K562 (cell line): ENCODE data around the gene NOM1. TPM values are rescaled to one million over a fixed set of nuclear protein-coding genes. Genes with fewer than 3 reads are reported as not detected.
A peak's percentile ranks its signal among the peaks of the same experiment; 100 is the strongest.

Experiments used
- ATF3 ChIP-seq, 2 experiments: fragments of 450-650 bp in 1 of 2; sonication (generic) in 1 of 2; formaldehyde crosslinking in 1 of 2; IDR thresholded peaks in 1 of 2; conservative IDR thresholded peaks in 1 of 2; 2 replicates each; pipeline versions ENCODE4 v1.6.1 to v1.8.1; 2016 to 2023; ENCODE audit warnings: mild to moderate bottlenecking in 2 of 2, moderate library complexity in 2 of 2, inconsistent platforms in 1 of 2, missing genetic modification reagents in 1 of 2
- CBX1 ChIP-seq: sonication (generic); IDR thresholded peaks from 2 replicates; pipeline ENCODE4 v1.6.1; 2016; ENCODE audit warnings: antibody characterized with exemption, low read depth, mild to moderate bottlenecking
- CHCHD3 ChIP-seq: fragments of 250-450 bp; sonication (Bioruptor Pico); IDR thresholded peaks from 2 replicates; pipeline ENCODE4 v2.1.2; 2022; ENCODE audit warnings: mild to moderate bottlenecking
- DPF2 ChIP-seq: fragments of 450-650 bp; IDR thresholded peaks from 2 replicates; pipeline ENCODE4 v1.6.1; 2016
- ELF2 ChIP-seq: fragments of 250-450 bp; sonication (Bioruptor Pico); IDR thresholded peaks from 2 replicates; pipeline ENCODE4 v1.5.0; 2021; ENCODE audit warnings: mild to moderate bottlenecking
- HDAC8 ChIP-seq: fragments of 450-650 bp; IDR thresholded peaks from 2 replicates; pipeline ENCODE4 v1.6.1; 2016; ENCODE audit warnings: mild to moderate bottlenecking, missing genetic modification characterization, moderate library complexity, missing compliant biosample characterization
- HMGN3 ChIP-seq: IDR thresholded peaks from 2 replicates; pipeline ENCODE4 v1.6.1; 2011; ENCODE audit warnings: borderline replicate concordance, low read depth, mild to moderate bottlenecking, mixed read lengths, low read length; ENCODE audit not compliant: insufficient read length; ENCODE audit errors: extremely low read depth
- ILF3 ChIP-seq: fragments of 450-650 bp; IDR thresholded peaks from 2 replicates; pipeline ENCODE4 v1.6.1; 2018; ENCODE audit warnings: antibody characterized with exemption, mild to moderate bottlenecking, moderate library complexity, borderline replicate concordance
- KDM2B ChIP-seq: fragments of 250-450 bp; sonication (Bioruptor Pico); IDR thresholded peaks from 2 replicates; pipeline ENCODE4 v1.8.0; 2021; ENCODE audit warnings: mild to moderate bottlenecking, moderate library complexity
- KDM4B ChIP-seq, 2 experiments: fragments of 450-650 bp in 1 of 2; sonication (generic) in 1 of 2; IDR thresholded peaks; 2 replicates each; pipeline ENCODE4 v1.6.1; 2016 to 2017; ENCODE audit warnings: borderline replicate concordance in 2 of 2, antibody characterized with exemption in 1 of 2, low read depth in 1 of 2, mild to moderate bottlenecking in 1 of 2
- KLF13 ChIP-seq: fragments of 450-650 bp; IDR thresholded peaks from 2 replicates; pipeline ENCODE4 v1.6.1; 2016; ENCODE audit warnings: missing genetic modification characterization, low read depth, mild to moderate bottlenecking, missing compliant biosample characterization, moderate library complexity, borderline replicate concordance
- MAFK ChIP-seq: IDR thresholded peaks from 2 replicates; pipeline ENCODE4 v1.6.1; 2011; ENCODE audit warnings: low read length, improper control_type of control experiment
- MITF ChIP-seq: IDR thresholded peaks from 2 replicates; pipeline ENCODE4 v1.6.1; 2014; ENCODE audit warnings: antibody characterized with exemption
- NFIC ChIP-seq: fragments of 450-650 bp; IDR thresholded peaks from 2 replicates; pipeline ENCODE4 v1.6.1; 2017; ENCODE audit warnings: mild to moderate bottlenecking, inconsistent platforms
- PHF8 ChIP-seq: fragments of 200-600 bp; sonication (generic); IDR thresholded peaks from 2 replicates; pipeline ENCODE4 v1.6.1; 2012; ENCODE audit warnings: mixed run types, mild to moderate bottlenecking, inconsistent platforms, low read length, moderate library complexity, borderline replicate concordance
- SMARCE1 ChIP-seq: fragments of 450-650 bp; IDR thresholded peaks from 2 replicates; pipeline ENCODE4 v1.7.1; 2016; ENCODE audit warnings: mild to moderate bottlenecking
- TEAD4 ChIP-seq, 2 experiments: sonication (generic) in 1 of 2; formaldehyde crosslinking in 1 of 2; IDR thresholded peaks; 2 replicates each; pipeline versions ENCODE4 v1.6.1 to v1.8.0; 2012 to 2022; ENCODE audit warnings: borderline replicate concordance in 1 of 2, inconsistent platforms in 1 of 2, low read length in 1 of 2, mild to moderate bottlenecking in 1 of 2, missing genetic modification reagents in 1 of 2
- ZNF282 ChIP-seq: sonication (generic); formaldehyde crosslinking; IDR thresholded peaks from 2 replicates; pipeline ENCODE4 v1.8.1; 2023; ENCODE audit warnings: missing genetic modification reagents
- ZNF609 ChIP-seq: sonication (generic); formaldehyde crosslinking; IDR thresholded peaks from 2 replicates; pipeline ENCODE4 v1.8.1; 2023; ENCODE audit warnings: missing genetic modification reagents, mild to moderate bottlenecking, borderline replicate concordance
- polyA plus RNA-seq, 8 experiments: library from polyadenylated mRNA; depleted of rRNA in 4 of 8; stranded (reverse) in 5 of 8; unstranded in 3 of 8; fragments of >200 nt; fragmentation: Nextera tagmentation in 2 of 8; fragmentation: Illumina TruSeq in 1 of 8; extraction: Ambion mirVana in 2 of 8; extraction: Trizol in 1 of 8; gene quantifications; 2 replicates each; pipeline versions ENCODE4 v1.2.1 to v1.2.3, GENCODE V29; 2011 to 2014; ENCODE audit warnings: inconsistent platforms in 1 of 8, missing spikeins in 1 of 8
- total RNA-seq, 7 experiments: library from RNA; depleted of rRNA in 6 of 7; stranded (reverse); fragments of >200 nt in 6 of 7; fragmentation: Illumina TruSeq in 2 of 7; extraction: Trizol in 2 of 7; gene quantifications; 2 replicates each; pipeline versions ENCODE4 v1.2.1 to v1.2.3, GENCODE V29; 2011 to 2021; ENCODE audit warnings: low replicate concordance in 1 of 7

Gene NOM1
- total and polyA plus RNA-seq, 9 of the 15 experiments (the other 6 are each of a cell fraction or from before 2014, with no cell fraction given) = 6.8 to 47.3 (median 37.4) TPM

- TF ChIP-seq HDAC8 (peak; percentile 41; the same call in 1 of the 2 replicates), MITF (no peak), HMGN3 (peak; percentile 31), PHF8 (peak; percentile 77; the same call in 1 of the 2 replicates), NFIC (no peak; the same call in 1 of the 2 replicates), DPF2 (no peak), ATF3 (IDR thresholded peaks at IDR 0.05) (no peak), ATF3 (CRISPR knock-in tag; conservative IDR thresholded peaks at IDR 0.05) (no peak), ELF2 (CRISPR knock-in tag) (no peak), KDM2B (CRISPR knock-in tag) (peak; percentile 94; the same call in 1 of the 2 replicates), ILF3 (no peak), ZNF609 (CRISPR knock-in tag) (0 out of 2 replicates have a peak, but pooled peaks have one; percentile 68), TEAD4 (IDR thresholded peaks at IDR 0.05; ENCODE audit: low read length) (no peak), TEAD4 (CRISPR knock-in tag; IDR thresholded peaks at IDR 0.05; ENCODE audit: borderline replicate concordance) (no peak), KLF13 (no peak), MAFK (no peak), CBX1 (no peak), CHCHD3 (no peak), ZNF282 (CRISPR knock-in tag) (0 out of 2 replicates have a peak, but pooled peaks have one; percentile 47), KDM4B (IDR thresholded peaks at IDR 0.05; ENCODE audit: borderline replicate concordance in 2 of 2, low read depth in 1 of 2) (no peak), SMARCE1 (no peak)
These were observed 61.2 kb downstream of the NOM1 start, which contains the start of gene MNX1 (continued) for GRCh38 chr7:157010588-157011332.
